Left kidney (tissue), 8 donors: ENCODE data around the gene LY6G6F. TPM values are rescaled to one million over a fixed set of nuclear protein-coding genes. Genes with fewer than 3 reads are reported as not detected.
A peak's percentile ranks its signal among the peaks of the same experiment; 100 is the strongest.

Experiments
- DNase-seq: peaks from one replicate; pipeline ENCODE4 v3.0.0-alpha.2; 2013
- long read RNA-seq, 8 donors: transcript quantifications; one replicate each; lab custom pipeline, GENCODE V29; 2026
- polyA plus RNA-seq: library from polyadenylated mRNA; unstranded; fragments of 120-200 nt; gene quantifications from one replicate; pipeline ENCODE4 v1.2.1, GENCODE V29; 2013; ENCODE audit not compliant: insufficient read length

Gene LY6G6F
- polyA plus RNA-seq = 0.32 TPM
- long read RNA-seq, donor 1 = 0 reads
- long read RNA-seq, donor 2 = 0 reads
- long read RNA-seq, donor 3 = 0 reads
- long read RNA-seq, donor 4 = 0 reads
- long read RNA-seq, donor 5 = 0 reads
- long read RNA-seq, donor 6 = 0 reads
- long read RNA-seq, donor 7 = 0 reads
- long read RNA-seq, donor 8 = 0 reads

GRCh38 chr6:31706599-31706998 is at the start of gene LY6G6F:
Gene LY6G6F (plus strand): TSS chr6:31706866. CDS start chr6:31706907, 41 bp downstream.
- no peak for DNase-seq

- no peak for DNase-seq
Measured at GRCh38 chr6:31657406-31658157, 49.1 kb upstream of the LY6G6F start.

DNA sequence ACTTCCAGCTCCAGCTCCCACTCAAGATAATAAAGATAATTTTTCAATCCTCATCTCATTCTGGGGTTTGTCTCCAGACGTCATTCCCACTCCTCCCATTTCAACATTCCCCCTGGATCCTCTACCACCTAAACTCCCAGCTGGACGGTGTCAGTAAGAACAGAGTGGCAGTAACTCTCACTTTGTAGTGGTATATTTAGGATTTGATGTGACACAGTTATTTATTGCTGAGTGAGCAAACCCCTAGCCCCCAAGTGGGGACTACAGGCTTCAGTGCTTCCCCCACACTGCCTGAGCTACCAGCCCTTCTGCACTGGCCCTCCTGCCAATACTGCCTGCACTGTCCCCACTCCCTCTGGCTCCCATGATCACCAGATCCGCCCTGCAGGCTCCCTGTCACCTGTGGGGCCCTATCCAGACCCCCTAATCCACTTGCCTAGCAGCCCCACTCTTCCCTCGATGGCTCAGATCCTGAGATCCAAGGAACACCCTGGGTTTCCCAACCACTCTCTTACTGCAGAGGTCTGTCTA is 48.4 kb upstream of the LY6G6F start:
- no peak for DNase-seq

DNA sequence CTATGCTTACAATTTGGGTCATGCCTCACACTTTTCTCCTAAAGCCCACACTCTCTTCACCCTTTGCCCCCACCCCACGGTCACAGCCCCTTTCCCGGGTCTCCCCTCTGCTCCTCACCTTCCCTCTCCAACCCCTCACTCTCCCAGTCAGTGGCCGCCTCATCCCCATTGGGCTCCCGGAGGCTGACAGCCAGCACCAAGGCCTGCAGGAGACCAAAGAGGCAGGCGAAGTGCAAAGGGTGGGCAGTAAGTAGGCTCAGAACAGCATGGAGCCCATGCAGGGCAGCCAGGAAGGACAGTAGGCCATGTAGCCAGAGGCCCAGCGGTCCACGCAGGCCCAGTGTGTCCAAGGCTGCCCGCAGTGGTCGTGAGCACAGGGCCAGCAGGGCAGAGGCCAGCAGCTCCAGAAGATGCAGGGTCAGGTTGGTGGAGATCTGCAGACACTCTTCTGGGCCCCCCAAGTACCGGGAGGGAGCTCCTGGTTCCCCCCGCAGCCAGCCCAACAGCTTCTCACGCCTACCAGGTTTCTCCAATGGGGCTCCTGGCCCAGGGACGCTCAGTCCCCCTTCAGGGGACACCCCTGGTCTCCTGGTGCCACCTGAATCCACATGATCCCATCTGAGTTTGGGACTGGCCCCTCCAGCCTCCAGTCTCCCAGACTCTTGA is 47.5 kb upstream of the LY6G6F start:
- DNase-seq = no peak

- no peak for DNase-seq
Measured at GRCh38 chr6:31659649-31660380, 46.9 kb upstream of the LY6G6F start.

DNA sequence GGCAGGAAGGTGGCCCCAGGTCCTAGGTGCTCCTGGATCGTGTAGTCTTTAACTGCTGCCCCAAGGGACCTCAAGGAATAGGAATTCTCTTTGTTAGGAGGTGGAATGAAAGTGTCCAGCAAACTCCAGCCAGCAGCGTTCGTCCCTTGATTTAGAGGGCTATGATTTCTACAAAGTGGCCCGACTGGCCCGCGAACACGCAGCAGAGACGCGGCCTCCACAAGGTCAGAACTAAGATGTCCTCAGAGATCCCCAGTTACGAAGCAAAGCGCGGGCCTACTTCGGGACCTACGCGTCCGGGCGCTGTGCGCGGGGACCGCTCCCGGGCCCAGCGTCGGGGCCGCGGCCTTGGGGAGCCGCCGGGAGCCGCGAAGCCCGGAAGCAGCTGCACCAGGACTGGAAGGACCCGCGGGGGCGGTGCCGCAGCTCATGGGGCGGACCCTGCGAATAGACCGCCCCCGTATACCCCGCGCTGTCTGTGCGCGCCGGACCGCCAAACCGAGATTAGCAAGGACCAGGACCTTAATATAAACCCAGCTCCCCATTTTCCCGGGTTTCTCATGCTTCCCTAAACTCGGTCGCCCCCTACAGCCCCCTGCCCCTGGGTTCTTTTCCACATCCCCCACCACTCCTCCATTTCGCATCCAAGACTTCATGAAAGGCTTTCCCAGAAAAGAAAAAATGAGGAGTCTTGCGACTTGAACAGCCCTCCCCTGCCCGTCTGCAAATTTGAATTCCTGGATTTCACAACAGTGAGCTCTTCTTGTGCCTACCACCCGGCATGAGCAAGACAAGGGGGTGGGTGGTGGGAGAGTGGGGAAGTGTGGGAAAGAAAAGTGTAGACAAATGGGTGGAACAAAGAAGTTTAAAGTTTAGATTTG is 46.0 kb upstream of the LY6G6F start, which contains the start of gene C6orf47:
Gene C6orf47 (minus strand): TSS at position 398 of the 881 bp plus-strand sequence. CDS start 831 bp downstream, outside the sequence.
- DNase-seq = peak; percentile 85

DNA sequence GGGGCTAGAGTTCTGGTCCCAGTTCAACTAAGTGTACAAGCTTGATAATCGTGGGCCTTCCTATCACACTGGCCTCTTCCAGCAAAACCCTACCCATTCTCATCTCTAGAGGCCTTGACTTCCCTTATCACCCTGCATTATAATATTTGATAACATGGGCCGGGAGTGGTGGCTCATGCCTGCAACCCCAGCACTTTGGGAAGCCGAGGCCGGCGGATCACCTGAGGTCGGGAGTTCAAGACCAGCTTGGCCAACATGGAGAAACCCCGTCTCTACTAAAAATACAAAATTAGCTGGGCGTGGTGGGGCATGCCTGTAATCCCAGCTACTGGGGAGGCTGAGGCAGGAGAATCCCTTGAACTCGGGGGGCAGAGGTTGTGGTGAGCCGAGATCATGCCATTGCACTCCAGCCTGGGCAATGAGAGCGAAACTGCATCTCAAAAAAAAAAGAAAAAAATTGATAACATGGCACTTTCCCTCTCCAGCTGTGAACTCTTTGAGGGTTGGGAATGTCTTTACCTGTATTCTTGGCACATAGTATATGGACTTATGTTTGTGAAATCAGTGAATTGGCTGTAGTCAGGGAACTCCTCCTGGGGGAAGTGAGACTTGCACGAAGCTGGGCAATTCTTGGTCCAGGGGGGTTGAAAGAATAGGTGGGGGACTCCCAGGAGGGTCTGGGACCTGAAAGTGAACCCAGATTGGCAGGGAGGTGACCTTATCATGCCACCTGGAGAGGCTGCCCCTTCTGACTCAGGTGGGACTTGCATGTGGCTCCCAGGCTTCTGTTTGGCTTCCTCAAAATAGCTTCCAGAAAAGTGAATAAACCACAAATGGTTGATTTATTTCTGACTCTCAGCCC is 45.2 kb upstream of the LY6G6F start:
- no peak for DNase-seq

DNA sequence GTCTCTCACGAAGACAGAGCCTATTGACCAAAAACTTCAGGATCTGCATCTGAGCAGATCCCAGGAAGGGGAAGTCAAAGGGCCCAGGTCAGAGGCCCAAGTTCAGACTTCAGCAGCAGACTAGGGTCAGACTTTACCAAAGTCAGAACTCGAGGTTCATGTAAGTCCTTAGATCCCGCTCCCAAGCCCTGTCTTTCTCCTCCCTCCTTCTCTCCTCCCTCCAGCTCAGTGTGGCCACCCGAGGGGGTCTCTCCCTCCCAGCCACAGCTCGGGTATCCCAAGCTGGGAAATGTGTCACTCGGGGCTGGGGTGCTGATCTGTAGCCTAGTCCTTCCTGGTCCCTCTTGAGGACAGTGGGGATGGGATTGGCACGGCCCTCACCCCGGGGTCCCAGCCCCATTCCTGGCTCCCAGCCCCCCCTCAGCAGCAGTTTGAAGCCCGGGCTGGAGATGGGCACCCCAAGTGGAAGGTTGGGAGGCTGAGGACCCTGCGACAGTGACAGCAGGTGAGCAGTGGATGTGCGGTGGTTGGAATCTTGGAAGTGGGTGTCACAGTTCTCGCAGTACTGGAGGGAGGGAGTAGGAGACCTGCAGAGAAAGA is 44.4 kb upstream of the LY6G6F start:
- DNase-seq = no peak

GRCh38 chr6:31663126-31663960 is 43.3 kb upstream of the LY6G6F start:
- DNase-seq = no peak

GRCh38 chr6:31663961-31664789 is 42.5 kb upstream of the LY6G6F start:
- DNase-seq = no peak

DNA sequence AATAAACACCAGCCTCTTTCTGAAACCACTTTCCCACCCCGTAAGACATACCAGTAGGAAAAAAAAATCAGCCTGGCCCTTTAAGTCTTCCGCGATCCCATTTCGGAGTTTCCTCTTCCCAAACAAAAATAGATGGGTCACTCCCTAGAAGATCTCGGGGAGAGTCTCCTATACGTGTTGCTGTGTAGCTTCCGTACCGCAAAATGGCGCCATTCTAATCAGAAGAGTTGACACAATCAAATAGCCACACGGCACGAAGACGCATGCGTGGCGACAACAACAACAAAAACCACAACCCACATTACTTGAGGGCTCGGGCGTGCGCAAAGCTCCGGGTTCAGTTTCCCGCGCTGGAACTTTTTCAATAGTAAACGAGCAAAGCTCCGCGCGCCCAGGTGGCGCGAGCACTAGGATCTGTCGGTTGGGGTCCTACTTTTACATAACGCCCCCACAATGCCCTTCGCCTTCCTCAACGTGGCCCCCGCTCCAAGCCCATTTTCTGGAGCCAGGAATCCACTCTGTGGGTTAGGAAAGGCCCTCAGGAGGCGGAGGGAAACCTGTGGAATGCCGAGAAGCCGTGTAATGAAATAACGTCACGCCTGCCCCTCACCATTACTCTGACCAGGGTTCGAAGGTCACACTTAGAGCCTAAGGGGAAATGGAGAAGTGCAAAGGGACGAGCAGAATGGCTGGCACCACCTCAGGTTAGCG is 41.7 kb upstream of the LY6G6F start, which contains the start of gene GPANK1:
Gene GPANK1 (minus strand): TSS at position 208 of the 711 bp plus-strand sequence. CDS start 519 bp downstream, outside the sequence.
- DNase-seq = peak; percentile 95

DNA sequence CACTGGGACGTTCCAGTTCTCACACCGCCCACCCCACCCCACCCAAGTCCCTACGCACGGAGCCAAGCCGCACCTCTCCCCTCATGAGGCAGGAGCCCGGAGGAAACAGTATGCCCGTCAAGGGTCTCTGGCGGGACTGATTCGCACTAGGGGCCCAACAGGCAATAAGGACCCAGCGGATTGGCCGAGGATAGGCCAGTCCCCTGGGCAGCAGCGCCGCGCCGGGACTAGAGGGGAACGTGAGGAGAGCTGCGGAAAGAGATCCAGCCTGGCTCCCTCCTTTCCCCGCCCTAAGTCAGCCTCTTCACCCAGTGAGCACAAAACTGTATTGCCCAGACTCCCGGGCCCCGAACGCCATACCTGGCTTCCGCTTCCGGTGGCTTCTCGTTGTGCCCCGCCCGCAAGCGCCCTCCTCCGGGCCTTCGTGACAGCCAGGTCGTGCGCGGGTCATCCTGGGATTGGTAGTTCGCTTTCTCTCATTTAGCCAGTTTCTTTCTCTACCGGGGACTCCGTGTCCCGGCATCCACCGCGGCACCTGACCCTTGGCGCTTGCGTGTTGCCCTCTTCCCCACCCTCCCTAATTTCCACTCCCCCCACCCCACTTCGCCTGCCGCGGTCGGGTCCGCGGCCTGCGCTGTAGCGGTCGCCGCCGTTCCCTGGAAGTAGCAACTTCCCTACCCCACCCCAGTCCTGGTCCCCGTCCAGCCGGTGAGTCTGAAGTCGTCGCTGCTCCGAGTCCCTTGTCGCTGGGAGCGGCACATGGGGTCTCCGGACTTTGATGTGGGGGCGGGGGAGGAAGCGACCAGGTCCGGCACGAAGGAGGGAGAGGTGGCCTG is 40.9 kb upstream of the LY6G6F start, which contains the start of gene CSNK2B:
Gene CSNK2B (plus strand): TSS at position 580 of the 836 bp plus-strand sequence. CDS start 752 bp downstream, outside the sequence.
- DNase-seq = peak; percentile 98

GRCh38 chr6:31666337-31666965 is 40.2 kb upstream of the LY6G6F start:
- no peak for DNase-seq

DNA sequence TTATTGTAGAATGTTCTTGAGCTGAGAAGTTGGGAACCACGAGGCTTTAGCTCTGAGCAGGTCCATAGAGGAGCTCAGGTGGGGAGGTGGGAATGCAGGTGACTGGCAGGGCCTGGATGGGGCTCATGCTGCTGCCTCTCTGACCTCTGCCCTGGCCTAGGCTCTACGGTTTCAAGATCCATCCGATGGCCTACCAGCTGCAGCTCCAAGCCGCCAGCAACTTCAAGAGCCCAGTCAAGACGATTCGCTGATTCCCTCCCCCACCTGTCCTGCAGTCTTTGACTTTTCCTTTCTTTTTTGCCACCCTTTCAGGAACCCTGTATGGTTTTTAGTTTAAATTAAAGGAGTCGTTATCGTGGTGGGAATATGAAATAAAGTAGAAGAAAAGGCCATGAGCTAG is 37.0 kb upstream of the LY6G6F start, which contains the start of gene LY6G5B:
Gene LY6G5B (plus strand): TSS at position 301 of the 400 bp plus-strand sequence. CDS start 975 bp downstream, outside the sequence.
- no peak for DNase-seq

GRCh38 chr6:31676322-31676903 is 30.3 kb upstream of the LY6G6F start:
- DNase-seq = no peak
